Measurements from ENCODE around the gene TAF1B.

GRCh38 chr2:9975328-9975727, 132.1 kb downstream of the TAF1B start:
- no peak for TF ChIP-seq POLR2A (IDR thresholded peaks at IDR 0.05)
- TF ChIP-seq CTCF (IDR thresholded peaks at IDR 0.05), result no peak

Measured in body of pancreas (tissue), 4 donors.